ENCODE results near the gene ABHD17C. TPM values are rescaled to one million over a fixed set of nuclear protein-coding genes. Genes with fewer than 3 reads are reported as not detected.

ABHD17C gene
- total and polyA plus RNA-seq, 2 of the 8 experiments (the other 6 are each of a cell fraction or from before 2014, with no cell fraction given): 20.2 to 29.8 TPM

DNA sequence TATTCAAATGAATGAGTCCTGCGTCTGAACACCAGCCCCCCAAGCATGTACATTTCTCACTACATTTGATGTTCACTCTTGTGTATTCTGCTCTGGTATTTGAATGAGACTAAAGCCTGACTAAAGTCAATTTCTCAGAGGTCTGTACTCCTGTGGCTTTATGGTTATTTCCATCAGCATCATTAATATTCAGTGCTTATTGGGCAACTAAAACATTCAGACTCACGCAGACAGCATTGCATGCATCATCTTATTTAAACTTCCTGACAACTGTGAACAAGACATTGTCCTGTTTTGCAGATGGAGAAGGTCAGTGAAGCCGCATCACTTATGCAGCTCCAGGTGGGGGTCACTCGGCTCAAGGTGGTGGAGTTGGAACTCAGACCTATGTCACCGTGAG lies 95.1 kb downstream of the ABHD17C start:
- TF ChIP-seq GTF2F1 (IDR thresholded peaks at IDR 0.05; ENCODE audit: borderline replicate concordance, low read depth, low read length): no peak
- FAIRE-seq: no peak
- CTCF ChIA-PET (ENCODE audit: partially characterized antibody): interaction anchor here (0.9 to 5.5 kb wide), 4 partner anchors 10 to 123 kb away, joined by 3 to 27 read pairs (median 4); partner anchors contain the start of gene CEMIP

More for the DNA sequence above, 95.1 kb downstream of the ABHD17C start:
- no peaks in the 10 kb centered on the region for H3K4me1 ChIP-seq (replicated peaks in 1 of 4; ENCODE audit: control insufficient read depth in 3 of 4, insufficient read depth in 4 of 4, low read length in 3 of 4)
- H2BK20ac ChIP-seq (ENCODE audit: low read length): no peak overlapping the region
- H3K14ac ChIP-seq (ENCODE audit: insufficient read length): no peak overlapping the region
- H3K23ac ChIP-seq (ENCODE audit: insufficient read length): no peak overlapping the region
- WGBS, 2 experiments (ENCODE audit: extremely low coverage in 1 of 2, insufficient coverage in 1 of 2, insufficient read length in 1 of 2, insufficient replicate concordance in 2 of 2, low coverage in 1 of 2, low lambda C conversion rate in 2 of 2, missing lambda C conversion rate in 1 of 2): 92% methylated on average over 5 of the region's 5 CpGs; no CpG with 5 or more reads in 1 of the 2 experiments
- no peak for DNase-seq (ENCODE audit: low read depth in 1 of 2, low spot score in 2 of 2)
- H2AFZ ChIP-seq (ENCODE audit: low read length): no peak overlapping the region
- H2AK5ac ChIP-seq (ENCODE audit: low read depth, low read length): no peak overlapping the region
- no peak overlapping the region for H3K18ac ChIP-seq (ENCODE audit: extremely low read depth, low read length)
- no peak overlapping the region for H3K4me3 ChIP-seq (ENCODE audit: extremely low read depth in 1 of 4, insufficient read depth in 2 of 4, low read depth in 3 of 4, low read length in 4 of 4)
- H4K20me1 ChIP-seq (replicated peaks in 1 of 2; ENCODE audit: control insufficient read depth in 1 of 2, insufficient read depth in 2 of 2, low read length in 2 of 2): no peaks in the 10 kb centered on the region
- no peak overlapping the region for H3K9ac ChIP-seq (replicated peaks in 1 of 4; ENCODE audit: extremely low read depth in 1 of 4, low read depth in 3 of 4, low read length in 3 of 4)
- H2BK12ac ChIP-seq (ENCODE audit: low read depth, low read length): no peak overlapping the region
- no peaks in the 10 kb centered on the region; a peak in 1 of 7 replicates for H3K27me3 ChIP-seq (replicated peaks in 1 of 4; ENCODE audit: control insufficient read depth in 3 of 4, extremely low read depth in 1 of 4, insufficient read depth in 3 of 4, low read length in 3 of 4)
- H3K27ac ChIP-seq (ENCODE audit: low read depth, low read length): no peak overlapping the region
- H2BK5ac ChIP-seq (ENCODE audit: low read depth, low read length): no peak overlapping the region
- H2BK120ac ChIP-seq (replicated peaks; ENCODE audit: low read depth, low read length): no peak overlapping the region
- H3K56ac ChIP-seq (replicated peaks; ENCODE audit: insufficient read length, low read depth, low read length): no peak overlapping the region
- no peak overlapping the region for H2BK15ac ChIP-seq (ENCODE audit: low read length)
- H4K5ac ChIP-seq (ENCODE audit: insufficient read length, low read depth, low read length): no peak overlapping the region
- no peaks in the 10 kb centered on the region; the same call in 1 of the 2 replicates for H3K23me2 ChIP-seq (ENCODE audit: low read depth, low read length)
- no peak overlapping the region for H4K91ac ChIP-seq (replicated peaks; ENCODE audit: insufficient read length, low read length)
- H3K4me2 ChIP-seq (ENCODE audit: insufficient read depth in 1 of 2, low read depth in 2 of 2, low read length in 2 of 2): no peak overlapping the region
- H3K79me2 ChIP-seq (ENCODE audit: control insufficient read depth in 1 of 2, insufficient read depth in 2 of 2, low read length in 2 of 2): no peaks in the 10 kb centered on the region
- H3K4ac ChIP-seq (replicated peaks; ENCODE audit: insufficient read length, low read depth, low read length): no peak overlapping the region
- H3K9me3 ChIP-seq (ENCODE audit: insufficient read depth in 2 of 2, low read depth in 1 of 2, low read length in 1 of 2): no peaks in the 10 kb centered on the region
- POLR2A ChIA-PET (ENCODE audit: partially characterized antibody): no interaction called here
- H3K79me1 ChIP-seq (ENCODE audit: low read depth, low read length): no peaks in the 10 kb centered on the region; the same call in 1 of the 2 replicates
- H4K8ac ChIP-seq (ENCODE audit: extremely low read depth, insufficient read depth, low read length): no peak overlapping the region
- H3K36me3 ChIP-seq (ENCODE audit: control insufficient read depth in 2 of 4, insufficient read depth in 4 of 4, low read length in 3 of 4): no peaks in the 10 kb centered on the region

Measured in H1 (cell line).